Measurements from ENCODE around the gene PDE4B. TPM values are rescaled to one million over a fixed set of nuclear protein-coding genes. Genes with fewer than 3 reads are reported as not detected.

Gene PDE4B
- total RNA-seq, 1 donor from 2014 or later = 29.0 TPM

- H3K4me1 ChIP-seq = no peaks in the 10 kb centered on the region
- DNase-seq (ENCODE audit: extremely low spot score in 2 of 2) = no peak
- no peak overlapping the region for H3K4me3 ChIP-seq
- H3K27ac ChIP-seq = no peak overlapping the region
- H3K27me3 ChIP-seq = no peaks in the 10 kb centered on the region
- TF ChIP-seq POLR2A (IDR thresholded peaks at IDR 0.05) (no peak), POLR2AphosphoS5 (IDR thresholded peaks at IDR 0.05; ENCODE audit: insufficient read depth in 1 of 2, low read depth in 1 of 2) (no peak), CTCF (IDR thresholded peaks at IDR 0.05) (no peak)
- H3K9me3 ChIP-seq = peaks cover 5% of the 10 kb centered on the region
- no peaks in the 10 kb centered on the region for H3K36me3 ChIP-seq
- intact Hi-C loops (cut with DNase I) = no loop called here
These were observed 591.7 kb downstream of the PDE4B start for GRCh38 chr1:66384258-66384921.

GRCh38 chr1:66386712-66387111 is 594.0 kb downstream of the PDE4B start:
- TF ChIP-seq POLR2A (IDR thresholded peaks at IDR 0.05) = no peak
- Histone ChIP-seq H3K4me3 (no peak overlapping the region), H3K4me1 (no peaks in the 10 kb centered on the region), H3K36me3 (no peaks in the 10 kb centered on the region), H3K27me3 (no peaks in the 10 kb centered on the region), H3K9me3 (peaks cover 5% of the 10 kb centered on the region), H3K27ac (no peak overlapping the region)
- intact Hi-C loops (cut with DNase I) = no loop called here
- DNase-seq (ENCODE audit: extremely low spot score in 2 of 2) = no peak

- no peaks in the 10 kb centered on the region for H3K4me1 ChIP-seq
- no peaks in the 10 kb centered on the region for H3K27me3 ChIP-seq
- no peak overlapping the region for H3K4me3 ChIP-seq
- no peak for TF ChIP-seq CTCF (IDR thresholded peaks at IDR 0.05)
- TF ChIP-seq POLR2A (IDR thresholded peaks at IDR 0.05) = no peak
- TF ChIP-seq POLR2AphosphoS5 (IDR thresholded peaks at IDR 0.05; ENCODE audit: insufficient read depth in 1 of 2, low read depth in 1 of 2) = no peak
- no peaks in the 10 kb centered on the region for H3K36me3 ChIP-seq
- H3K27ac ChIP-seq = no peak overlapping the region
- no peak for DNase-seq (ENCODE audit: extremely low spot score in 2 of 2)
- intact Hi-C loops (cut with DNase I) = no loop called here
- H3K9me3 ChIP-seq = peaks cover 5% of the 10 kb centered on the region
These were observed 596.2 kb downstream of the PDE4B start for GRCh38 chr1:66388913-66389312.

- DNase-seq (ENCODE audit: extremely low spot score in 2 of 2) = no peak
- Histone ChIP-seq H3K27me3 (no peaks in the 10 kb centered on the region), H3K36me3 (no peaks in the 10 kb centered on the region), H3K4me3 (no peak overlapping the region), H3K4me1 (peaks cover 4% of the 10 kb centered on the region), H3K9me3 (no peaks in the 10 kb centered on the region), H3K27ac (no peak overlapping the region)
- TF ChIP-seq CTCF (IDR thresholded peaks at IDR 0.05) (no peak), POLR2A (IDR thresholded peaks at IDR 0.05) (no peak), POLR2AphosphoS5 (IDR thresholded peaks at IDR 0.05; ENCODE audit: insufficient read depth in 1 of 2, low read depth in 1 of 2) (no peak)
- intact Hi-C loops (cut with DNase I) = no loop called here
These were observed 601.0 kb downstream of the PDE4B start for GRCh38 chr1:66393586-66394287.

GRCh38 chr1:66394603-66395002 is 601.9 kb downstream of the PDE4B start:
- no peak for DNase-seq (ENCODE audit: extremely low spot score in 2 of 2)
- no peak overlapping the region for H3K4me3 ChIP-seq
- TF ChIP-seq POLR2AphosphoS5 (IDR thresholded peaks at IDR 0.05; ENCODE audit: insufficient read depth in 1 of 2, low read depth in 1 of 2) (no peak), POLR2A (IDR thresholded peaks at IDR 0.05) (no peak), CTCF (IDR thresholded peaks at IDR 0.05) (no peak)
- no peaks in the 10 kb centered on the region for H3K27me3 ChIP-seq
- H3K9me3 ChIP-seq = no peaks in the 10 kb centered on the region
- no peak overlapping the region for H3K27ac ChIP-seq
- peaks cover 4% of the 10 kb centered on the region for H3K4me1 ChIP-seq
- intact Hi-C loops (cut with DNase I) = no loop called here
- H3K36me3 ChIP-seq = no peaks in the 10 kb centered on the region

Measured in vagina (tissue), 2 donors.